Epithelial cell of prostate (primary cell): ENCODE measurements around the gene KCNJ9.
A peak's percentile ranks its signal among the peaks of the same experiment; 100 is the strongest.
"Not testable (repeated sequence)": the region's sequence is repeated elsewhere in the genome, so short reads cannot be mapped to it uniquely, and the experiment has no call there.

Experiments used
- DNase-seq: peaks from one replicate; pipeline ENCODE4 v3.0.0-alpha.2; 2011; ENCODE audit warnings: low read depth, low spot score
- H3K27ac ChIP-seq: fragments of 450-650 bp; 2 replicates; pipeline ENCODE4 v1.5.1; 2017; ENCODE audit warnings: mild to moderate bottlenecking

The KCNJ9 gene

GRCh38 chr1:160120797-160121196 lies 39.5 kb downstream of the KCNJ9 start:
- no peak overlapping the region for H3K27ac ChIP-seq
- DNase-seq: no peak

GRCh38 chr1:160121388-160121787 lies 40.0 kb downstream of the KCNJ9 start:
- no peak for DNase-seq
- H3K27ac ChIP-seq: no peak overlapping the region

- no peak for DNase-seq
- no peak overlapping the region for H3K27ac ChIP-seq
Measured at GRCh38 chr1:160122978-160123495, 41.7 kb downstream of the KCNJ9 start.

GRCh38 chr1:160123726-160124125 lies 42.4 kb downstream of the KCNJ9 start:
- H3K27ac ChIP-seq: peak overlapping the region; percentile 81

GRCh38 chr1:160124705-160125478 lies 43.6 kb downstream of the KCNJ9 start:
- peak; percentile 89 for DNase-seq
- peak overlapping the region; percentile 81 for H3K27ac ChIP-seq

More at GRCh38 chr1:160123726-160124125, 42.4 kb downstream of the KCNJ9 start:
- DNase-seq: no peak

- peak overlapping the region; percentile 81 for H3K27ac ChIP-seq
- no peak for DNase-seq
Measured at GRCh38 chr1:160125746-160126145, 44.4 kb downstream of the KCNJ9 start.

- DNase-seq, H3K27ac ChIP-seq: not testable (repeated sequence)
Measured at GRCh38 chr1:160126342-160126741, 45.0 kb downstream of the KCNJ9 start.

- DNase-seq: no peak
- no peak overlapping the region for H3K27ac ChIP-seq
Measured at GRCh38 chr1:160127381-160127780, 46.0 kb downstream of the KCNJ9 start.

GRCh38 chr1:160127865-160128523 lies 46.7 kb downstream of the KCNJ9 start:
- no peak overlapping the region for H3K27ac ChIP-seq
- no peak for DNase-seq

GRCh38 chr1:160128636-160129035 lies 47.3 kb downstream of the KCNJ9 start:
- no peak overlapping the region for H3K27ac ChIP-seq
- DNase-seq: no peak

- DNase-seq: no peak
- no peak overlapping the region for H3K27ac ChIP-seq
Measured at GRCh38 chr1:160129046-160129445, 47.7 kb downstream of the KCNJ9 start.

GRCh38 chr1:160129558-160129957 lies 48.2 kb downstream of the KCNJ9 start:
- no peak for DNase-seq
- no peak overlapping the region for H3K27ac ChIP-seq

- H3K27ac ChIP-seq: no peak overlapping the region
- DNase-seq: no peak
Measured at GRCh38 chr1:160129966-160130365, 48.6 kb downstream of the KCNJ9 start.

- H3K27ac ChIP-seq: no peak overlapping the region
- DNase-seq: no peak
Measured at GRCh38 chr1:160130486-160130885, 49.1 kb downstream of the KCNJ9 start.

GRCh38 chr1:160130939-160131338 lies 49.6 kb downstream of the KCNJ9 start:
- no peak overlapping the region for H3K27ac ChIP-seq
- no peak for DNase-seq

- no peak overlapping the region for H3K27ac ChIP-seq
- DNase-seq: no peak
Measured at GRCh38 chr1:160131803-160132565, 50.6 kb downstream of the KCNJ9 start.

- no peak overlapping the region for H3K27ac ChIP-seq
- no peak for DNase-seq
Measured at GRCh38 chr1:160133990-160134770, 52.8 kb downstream of the KCNJ9 start.

GRCh38 chr1:160134791-160135572 lies 53.6 kb downstream of the KCNJ9 start:
- no peak for DNase-seq
- no peak overlapping the region for H3K27ac ChIP-seq
